Caco-2 (cell line): Measurements from ENCODE around the gene CLDN9. TPM values are rescaled to one million over a fixed set of nuclear protein-coding genes. Genes with fewer than 3 reads are reported as not detected.

Experiments used
- BruUV-seq: library from RNA; stranded (reverse); fragments of 400-500 nt; replicated peaks from 2 replicates; lab custom pipeline; 2021; lab: Mats Ljungman, UMichigan
- CTCF ChIA-PET: fragments of 300-600 bp; sonication (Branson Sonifier 250); formaldehyde crosslinking; loops from one replicate; lab custom pipeline; 2022; ENCODE audit warnings: antibody characterized with exemption; lab: Charles Lee
- POLR2A ChIA-PET: fragments of 300-600 bp; sonication (Branson Sonifier 250); formaldehyde crosslinking; loops from one replicate; lab custom pipeline; 2022; ENCODE audit warnings: antibody characterized with exemption; lab: Charles Lee
- DNase-seq, 2 experiments: peaks; one replicate each; pipeline versions ENCODE4 v3.0.0 to v3.0.0-alpha.2; 2020 to 2022
- H3K27me3 ChIP-seq: replicated peaks from 2 replicates; pipeline ENCODE4 v1.6.0; 2011; ENCODE audit warnings: low read length; ENCODE audit not compliant: control insufficient read depth, insufficient read depth
- H3K36me3 ChIP-seq: 2 replicates; pipeline ENCODE4 v1.5.1; 2011; ENCODE audit warnings: low read length; ENCODE audit not compliant: control insufficient read depth, insufficient read depth
- H3K4me1 ChIP-seq: fragments of 250-450 bp; sonication (Bioruptor Pico); 2 replicates; pipeline ENCODE4 v1.5.1; 2020; ENCODE audit warnings: mild to moderate bottlenecking
- H3K4me3 ChIP-seq: 2 replicates; pipeline ENCODE4 v1.5.1; 2011; ENCODE audit warnings: low read depth, mild to moderate bottlenecking, control low read depth, low read length
- H3K9me3 ChIP-seq: fragments of 250-450 bp; sonication (Bioruptor Pico); 2 replicates; pipeline ENCODE4 v1.5.1; 2020; ENCODE audit warnings: mild to moderate bottlenecking, moderate library complexity
- H3K27ac Mint-ChIP-seq: one replicate; pipeline ENCODE4 v1.8.0; 2022; ENCODE audit warnings: mixed read lengths; ENCODE audit not compliant: unreplicated experiment
- H3K27me3 Mint-ChIP-seq: one replicate; pipeline ENCODE4 v1.8.0; 2022; ENCODE audit warnings: mixed read lengths; ENCODE audit not compliant: insufficient read depth, unreplicated experiment
- H3K36me3 Mint-ChIP-seq: one replicate; pipeline ENCODE4 v1.8.0; 2022; ENCODE audit warnings: mild to moderate bottlenecking, mixed read lengths; ENCODE audit not compliant: insufficient read depth, unreplicated experiment
- H3K4me1 Mint-ChIP-seq: one replicate; pipeline ENCODE4 v1.8.0; 2022; ENCODE audit warnings: low read depth, mixed read lengths; ENCODE audit not compliant: unreplicated experiment
- H3K4me3 Mint-ChIP-seq: one replicate; pipeline ENCODE4 v1.8.0; 2022; ENCODE audit warnings: mild to moderate bottlenecking, moderate library complexity, mixed read lengths; ENCODE audit not compliant: unreplicated experiment
- H3K9me3 Mint-ChIP-seq: one replicate; pipeline ENCODE4 v1.8.0; 2022; ENCODE audit warnings: mixed read lengths; ENCODE audit not compliant: unreplicated experiment
- intact Hi-C: fragments of 100-400 bp; cut with micrococcal nuclease; formaldehyde crosslinking; loops from one replicate; pipeline ENCODE4 v1.10.0; 2022; ENCODE audit not compliant: unreplicated experiment
- total RNA-seq: library from RNA; stranded (reverse); gene quantifications from 2 replicates; pipeline ENCODE4 v1.2.3, GENCODE V29; 2022
- TF ChIP-seq, protein P1 (sequence below), 2 experiments: fragments of 200-600 bp in 1 of 2; IDR thresholded peaks; 1 replicate in 1 of 2; 2 replicates in 1 of 2; pipeline versions ENCODE4 v1.5.1 to v1.8.0; 2011 to 2022; ENCODE audit warnings: antibody characterized with exemption in 1 of 2, control low read depth in 1 of 2, inconsistent platforms in 1 of 2, low read depth in 1 of 2, low read length in 1 of 2, mild to moderate bottlenecking in 1 of 2, moderate library complexity in 1 of 2; ENCODE audit not compliant: insufficient read depth in 1 of 2, severe bottlenecking in 1 of 2, unreplicated experiment in 1 of 2

CLDN9 gene
- total RNA-seq, 1 experiment from 2014 or later, result 0.79 TPM

DNA sequence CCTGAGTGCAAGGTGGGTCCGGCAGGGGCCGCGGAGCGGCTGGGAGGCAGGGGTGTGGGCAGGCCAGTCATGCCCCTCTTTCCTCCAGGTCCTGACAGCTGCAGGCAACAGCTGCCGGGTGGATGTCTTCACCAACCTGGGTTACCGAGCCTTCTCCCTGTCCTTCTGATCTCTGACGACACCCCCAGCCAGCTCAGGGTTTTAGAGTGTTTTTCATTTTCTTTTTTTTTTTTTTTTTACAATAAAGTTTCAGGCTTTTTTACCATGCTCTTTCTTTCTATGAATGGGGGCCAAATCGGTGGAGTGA is 14.7 kb downstream of the CLDN9 start:
- Histone ChIP-seq H3K36me3 (peaks cover 6% of the 10 kb centered on the region), H3K4me3 (no peak overlapping the region), H3K27me3 (no peaks in the 10 kb centered on the region), H3K9me3 (no peaks in the 10 kb centered on the region), H3K4me1 (peaks cover 21% of the 10 kb centered on the region)
- CTCF ChIA-PET, result interaction anchor here (0.7 to 2.6 kb wide), 16 partner anchors 7 to 153 kb away, joined by 3 to 89 read pairs (median 4); partner anchors contain the start of genes PAQR4 and TNFRSF12A
- BruUV-seq, result TSS peak; percentile 22
- no peaks in the 10 kb centered on the region for H3K9me3 Mint-ChIP-seq
- H3K36me3 Mint-ChIP-seq, result peaks cover 64% of the 10 kb centered on the region
- no peak for DNase-seq
- no peak overlapping the region for H3K4me3 Mint-ChIP-seq
- intact Hi-C loops, result no loop called here
- POLR2A ChIA-PET, result interaction anchor here (0.6 to 2.0 kb wide), 6 partner anchors 11 to 345 kb away, joined by 4 to 15 read pairs (median 4); partner anchors contain the start of gene PKMYT1
- peak overlapping the region; percentile 50 for H3K27ac Mint-ChIP-seq
- H3K4me1 Mint-ChIP-seq, result peaks cover 21% of the 10 kb centered on the region
- no peaks in the 10 kb centered on the region for H3K27me3 Mint-ChIP-seq
- TF ChIP-seq, protein P1, sequence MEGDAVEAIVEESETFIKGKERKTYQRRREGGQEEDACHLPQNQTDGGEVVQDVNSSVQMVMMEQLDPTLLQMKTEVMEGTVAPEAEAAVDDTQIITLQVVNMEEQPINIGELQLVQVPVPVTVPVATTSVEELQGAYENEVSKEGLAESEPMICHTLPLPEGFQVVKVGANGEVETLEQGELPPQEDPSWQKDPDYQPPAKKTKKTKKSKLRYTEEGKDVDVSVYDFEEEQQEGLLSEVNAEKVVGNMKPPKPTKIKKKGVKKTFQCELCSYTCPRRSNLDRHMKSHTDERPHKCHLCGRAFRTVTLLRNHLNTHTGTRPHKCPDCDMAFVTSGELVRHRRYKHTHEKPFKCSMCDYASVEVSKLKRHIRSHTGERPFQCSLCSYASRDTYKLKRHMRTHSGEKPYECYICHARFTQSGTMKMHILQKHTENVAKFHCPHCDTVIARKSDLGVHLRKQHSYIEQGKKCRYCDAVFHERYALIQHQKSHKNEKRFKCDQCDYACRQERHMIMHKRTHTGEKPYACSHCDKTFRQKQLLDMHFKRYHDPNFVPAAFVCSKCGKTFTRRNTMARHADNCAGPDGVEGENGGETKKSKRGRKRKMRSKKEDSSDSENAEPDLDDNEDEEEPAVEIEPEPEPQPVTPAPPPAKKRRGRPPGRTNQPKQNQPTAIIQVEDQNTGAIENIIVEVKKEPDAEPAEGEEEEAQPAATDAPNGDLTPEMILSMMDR (IDR thresholded peaks at IDR 0.05; ENCODE audit: insufficient read depth in 1 of 2, low read depth in 1 of 2, low read length in 1 of 2, severe bottlenecking in 1 of 2, unreplicated experiment in 1 of 2), result no peak

DNA sequence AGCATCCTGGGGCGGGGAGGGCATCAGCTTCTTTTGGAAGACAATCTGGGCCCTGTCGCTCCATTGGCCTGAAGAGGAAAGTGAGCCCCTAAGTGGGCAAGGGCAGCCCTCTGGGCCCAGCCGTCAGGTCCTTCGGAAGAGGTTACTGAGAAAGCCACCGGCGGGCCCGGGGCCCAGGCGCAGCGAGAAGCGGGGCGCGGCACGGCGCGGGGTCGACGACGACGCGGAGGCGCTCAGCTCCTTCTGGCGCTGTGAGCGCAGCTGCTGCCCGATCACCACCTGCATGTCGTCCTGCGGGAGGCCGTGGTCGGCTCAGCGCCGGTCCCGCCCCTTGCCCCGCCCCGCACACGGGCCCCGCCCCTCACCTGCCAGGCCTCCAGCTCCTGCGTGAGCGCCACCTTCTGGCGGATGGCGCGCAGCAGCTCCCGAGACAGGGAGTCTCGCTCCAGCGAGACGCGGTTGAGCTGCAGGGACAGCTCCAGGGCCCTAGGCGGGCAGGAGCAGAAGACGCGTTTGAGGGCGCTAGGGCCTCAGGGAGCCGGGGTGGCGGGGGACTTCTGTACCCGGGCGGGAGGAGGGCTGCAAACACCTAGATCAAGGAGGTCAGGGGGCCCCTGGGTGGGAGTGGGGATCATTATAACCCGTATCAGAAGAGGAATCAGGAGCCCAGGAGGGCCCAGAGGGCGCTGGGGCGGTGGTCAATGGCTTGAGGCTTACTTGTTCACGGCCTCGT is 15.4 kb downstream of the CLDN9 start:
- TF ChIP-seq, protein P1 (IDR thresholded peaks at IDR 0.05; ENCODE audit: insufficient read depth in 1 of 2, low read depth in 1 of 2, low read length in 1 of 2, severe bottlenecking in 1 of 2, unreplicated experiment in 1 of 2), result peak; percentile 73 to 89
- CTCF ChIA-PET, result interaction anchor here (0.5 to 2.6 kb wide), 22 partner anchors 8 to 160 kb away, joined by 3 to 89 read pairs (median 4); partner anchors contain the start of genes PAQR4 and TNFRSF12A
- H3K36me3 Mint-ChIP-seq, result peaks cover 57% of the 10 kb centered on the region
- H3K27ac Mint-ChIP-seq, result peak overlapping the region; percentile 50
- H3K4me1 ChIP-seq, result peaks cover 14% of the 10 kb centered on the region
- H3K4me1 Mint-ChIP-seq, result peaks cover 14% of the 10 kb centered on the region
- intact Hi-C loops, result loop anchor here (1.0 kb wide), 1 partner anchor 25 kb away; no protein-coding TSS in a partner anchor
- no peaks in the 10 kb centered on the region for H3K9me3 Mint-ChIP-seq
- H3K27me3 ChIP-seq, result no peaks in the 10 kb centered on the region
- no peaks in the 10 kb centered on the region for H3K27me3 Mint-ChIP-seq
- BruUV-seq, result no TSS peak
- H3K9me3 ChIP-seq, result no peaks in the 10 kb centered on the region
- POLR2A ChIA-PET, result interaction anchor here (0.5 to 2.0 kb wide), 5 partner anchors 18 to 80 kb away, joined by 4 to 15 read pairs (median 5); partner anchors contain the start of gene PKMYT1
- peak overlapping the region; percentile 27 for H3K4me3 Mint-ChIP-seq
- H3K4me3 ChIP-seq, result no peak overlapping the region
- peaks cover 6% of the 10 kb centered on the region for H3K36me3 ChIP-seq
- DNase-seq, result peak; percentile 87 to 89

DNA sequence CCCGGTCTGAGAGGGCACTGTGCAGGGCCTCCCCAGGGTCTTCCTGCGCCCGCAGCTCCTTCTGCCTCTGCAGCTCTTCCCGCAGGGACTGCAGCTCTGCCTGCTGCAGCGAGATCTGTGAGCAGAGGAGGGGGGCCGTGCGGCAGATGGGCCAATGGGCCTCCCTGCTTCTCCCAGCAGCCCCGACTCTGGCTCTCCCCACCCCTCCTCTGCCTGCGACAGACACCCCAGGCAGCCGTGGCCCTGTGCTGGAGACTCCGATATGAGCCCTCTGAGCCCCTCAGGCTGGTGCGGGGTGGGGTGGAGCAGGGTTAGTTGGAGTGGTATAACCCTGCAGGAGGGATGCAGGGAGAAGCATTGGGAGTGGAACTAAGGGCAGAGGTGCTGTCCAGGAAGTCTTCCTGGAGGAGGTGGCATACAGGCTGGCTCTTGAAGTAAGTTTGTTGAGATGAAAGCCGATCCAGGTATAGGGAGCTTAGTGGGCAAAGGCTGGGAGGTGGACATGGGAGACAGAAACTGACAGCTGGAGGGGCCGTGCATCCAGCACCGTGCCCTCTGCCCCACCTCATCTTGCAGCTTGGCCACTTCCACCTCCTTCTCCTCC is 16.1 kb downstream of the CLDN9 start:
- H3K4me3 Mint-ChIP-seq, result no peak overlapping the region
- ChIA-PET CTCF (interaction anchor here (0.5 to 2.6 kb wide), 20 partner anchors 9 to 161 kb away, joined by 3 to 89 read pairs (median 4); partner anchors contain the start of genes PAQR4 and TNFRSF12A), POLR2A (interaction anchor here (1.3 to 2.0 kb wide), 4 partner anchors 19 to 48 kb away, joined by 4 to 15 read pairs (median 6); partner anchors contain the start of gene PKMYT1)
- H3K9me3 ChIP-seq, result no peaks in the 10 kb centered on the region
- H3K4me1 Mint-ChIP-seq, result peaks cover 13% of the 10 kb centered on the region
- H3K9me3 Mint-ChIP-seq, result no peaks in the 10 kb centered on the region
- no peak for DNase-seq
- no peaks in the 10 kb centered on the region for H3K27me3 ChIP-seq
- no peak overlapping the region for H3K27ac Mint-ChIP-seq
- H3K4me1 ChIP-seq, result peaks cover 7% of the 10 kb centered on the region
- H3K36me3 Mint-ChIP-seq, result peaks cover 55% of the 10 kb centered on the region
- peaks cover 6% of the 10 kb centered on the region for H3K36me3 ChIP-seq
- no peak overlapping the region for H3K4me3 ChIP-seq
- TF ChIP-seq, protein P1 (IDR thresholded peaks at IDR 0.05; ENCODE audit: insufficient read depth in 1 of 2, low read depth in 1 of 2, low read length in 1 of 2, severe bottlenecking in 1 of 2, unreplicated experiment in 1 of 2), result no peak
- intact Hi-C loops, result loop anchor here (1.0 kb wide), 1 partner anchor 26 kb away; no protein-coding TSS in a partner anchor
- no peaks in the 10 kb centered on the region for H3K27me3 Mint-ChIP-seq
- no TSS peak for BruUV-seq
